IPS-15b (cell line): ENCODE results near the gene BSCL2.

Source experiments
- H3K27me3 ChIP-seq: one replicate; pipeline ENCODE4 v1.6.1; 2013; ENCODE audit warnings: low read length; ENCODE audit not compliant: control insufficient read depth, insufficient read depth
- H3K36me3 ChIP-seq: one replicate; pipeline ENCODE4 v1.6.1; 2013; ENCODE audit warnings: low read length; ENCODE audit not compliant: control insufficient read depth, insufficient read depth
- H3K4me1 ChIP-seq: one replicate; pipeline ENCODE4 v1.6.1; 2013; ENCODE audit warnings: mild to moderate bottlenecking, low read length; ENCODE audit not compliant: control insufficient read depth, insufficient read depth
- H3K4me3 ChIP-seq: one replicate; pipeline ENCODE4 v1.5.1; 2013; ENCODE audit warnings: low read depth, low read length
- H3K9ac ChIP-seq: one replicate; pipeline ENCODE4 v1.6.1; 2013; ENCODE audit warnings: low read depth, mild to moderate bottlenecking, low read length
- H3K9me3 ChIP-seq: one replicate; pipeline ENCODE4 v1.6.1; 2013; ENCODE audit warnings: mild to moderate bottlenecking, low read length; ENCODE audit not compliant: control insufficient read depth, insufficient read depth

BSCL2 gene

DNA sequence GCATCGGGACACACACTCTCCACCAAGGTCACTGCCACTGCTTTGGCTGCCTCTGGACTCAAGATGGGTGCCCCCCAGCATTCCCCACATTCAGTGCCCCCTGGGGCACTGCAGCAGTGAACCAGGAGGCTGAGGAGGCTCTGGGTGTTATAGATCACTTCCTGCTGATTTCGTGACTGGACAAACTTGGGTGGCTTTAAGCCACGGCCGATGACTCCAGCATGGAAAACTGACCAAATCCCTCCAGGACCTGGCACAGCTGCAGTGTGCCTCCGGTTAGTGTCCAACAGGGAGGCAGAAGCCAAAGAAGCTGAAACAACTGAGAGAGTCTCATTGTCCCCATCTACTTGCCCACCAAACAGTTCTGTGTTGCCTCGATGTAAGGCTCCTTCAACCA lies 59.6 kb downstream of the BSCL2 start:
- Histone ChIP-seq H3K36me3 (peaks cover 32% of the 10 kb centered on the region), H3K4me3 (no peak overlapping the region), H3K4me1 (no peaks in the 10 kb centered on the region), H3K9me3 (no peaks in the 10 kb centered on the region), H3K27me3 (no peaks in the 10 kb centered on the region), H3K9ac (no peak overlapping the region)

DNA sequence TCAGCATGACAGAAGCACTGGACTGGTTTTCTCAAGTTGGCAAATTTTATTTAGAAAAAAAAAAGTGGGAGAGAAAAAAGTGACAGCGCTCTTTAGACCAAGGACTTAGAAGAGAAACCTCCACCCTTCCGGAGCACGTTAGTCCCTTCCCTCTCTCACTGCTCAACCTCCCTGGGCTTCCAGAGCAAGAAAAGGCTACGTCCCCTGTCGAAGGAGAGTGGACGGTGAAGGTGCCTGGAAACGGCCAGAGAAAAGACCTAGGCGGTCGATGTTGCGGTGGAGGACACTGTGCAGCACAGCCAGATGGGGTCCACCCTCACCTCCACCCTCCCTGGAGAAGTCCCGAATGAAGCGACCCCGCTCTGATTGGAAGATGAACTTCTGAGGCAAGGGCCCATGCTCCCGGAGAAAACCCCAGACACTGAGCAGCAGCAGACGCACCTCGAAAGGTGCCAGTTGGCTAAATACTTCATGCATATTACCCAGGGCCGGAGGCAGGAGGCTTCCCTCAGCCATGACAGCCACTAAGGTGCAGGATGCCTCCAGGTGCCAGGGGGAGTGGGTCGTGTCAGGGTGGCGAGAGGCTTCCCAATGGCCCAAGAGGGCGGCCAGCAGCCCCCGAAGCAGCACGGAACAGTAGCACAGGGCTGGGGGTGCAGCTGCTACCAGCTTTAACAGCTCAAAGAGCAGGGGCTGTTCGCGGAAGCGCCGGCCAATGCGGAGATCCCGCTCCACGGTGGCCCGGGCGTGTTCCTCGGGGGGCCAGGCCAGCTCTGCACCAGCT lies 60.2 kb downstream of the BSCL2 start:
- Histone ChIP-seq H3K9ac (no peak overlapping the region), H3K4me1 (no peaks in the 10 kb centered on the region), H3K27me3 (no peaks in the 10 kb centered on the region), H3K36me3 (peaks cover 32% of the 10 kb centered on the region), H3K9me3 (no peaks in the 10 kb centered on the region), H3K4me3 (peak overlapping the region; percentile 22)

DNA sequence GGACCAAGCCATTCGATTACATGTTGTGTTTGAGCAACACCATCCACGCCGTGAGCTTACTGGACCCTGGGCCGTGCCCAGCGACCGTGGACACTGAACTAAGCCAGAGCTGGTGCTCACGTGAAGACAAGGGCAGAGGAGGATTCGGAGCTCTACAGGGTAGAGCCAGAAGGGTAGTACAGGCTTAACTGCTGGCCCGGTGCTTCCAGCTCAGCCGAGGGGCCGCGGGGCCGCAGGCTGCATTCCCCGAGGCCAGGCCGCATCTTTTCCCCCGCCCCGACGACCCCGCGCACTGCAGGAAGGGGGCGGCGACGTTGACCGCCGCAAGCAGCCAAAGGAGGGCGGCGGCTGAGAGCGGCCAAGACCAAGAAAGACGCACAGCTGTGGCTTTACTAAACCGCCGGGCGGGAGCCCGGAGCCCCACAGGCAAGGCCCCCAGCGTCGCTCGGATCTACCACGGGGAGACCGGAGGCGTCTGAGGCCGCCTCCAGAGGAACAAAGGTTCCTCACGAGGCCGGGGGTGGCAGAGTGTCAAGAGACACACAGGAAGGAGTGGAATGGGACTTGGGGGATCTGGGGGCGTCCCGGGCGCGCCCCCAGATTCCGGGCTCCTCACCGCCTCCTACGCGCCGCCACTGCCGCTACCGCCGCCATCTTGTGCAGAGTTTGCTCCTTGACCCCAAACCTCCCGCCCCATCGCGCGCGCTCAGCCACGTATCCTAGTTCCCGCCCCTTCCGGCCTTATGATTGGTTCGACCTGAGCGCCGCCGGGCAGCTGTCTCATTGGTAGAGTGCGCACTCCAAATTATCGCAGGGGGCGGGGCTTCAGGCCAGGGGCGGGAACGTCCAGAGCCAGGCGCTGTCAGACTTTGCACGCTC lies 61.0 kb downstream of the BSCL2 start, which contains the start of gene GANAB:
Gene GANAB (minus strand): TSS at position 668 of the 879 bp plus-strand sequence. CDS start 14 bp downstream, at position 654.
- Histone ChIP-seq H3K9me3 (no peaks in the 10 kb centered on the region), H3K36me3 (peaks cover 32% of the 10 kb centered on the region), H3K9ac (peak within 1 kb of the TSS; percentile 98), H3K27me3 (no peaks in the 10 kb centered on the region), H3K4me3 (peak within 1 kb of the TSS; percentile 95), H3K4me1 (no peaks in the 10 kb centered on the region)

DNA sequence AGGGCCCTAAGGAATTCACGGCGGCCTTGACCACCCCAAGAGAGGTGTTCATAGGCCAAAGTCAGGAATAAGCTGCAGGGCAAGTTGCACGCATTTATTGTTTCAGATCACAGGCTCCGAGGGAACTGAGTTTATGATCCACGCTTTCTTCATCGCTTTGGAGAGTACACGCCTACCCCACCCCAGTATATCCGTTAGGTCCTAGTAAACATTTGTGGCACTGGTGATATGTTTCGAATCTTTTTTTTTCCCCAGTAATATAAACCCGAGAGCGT lies 61.6 kb downstream of the BSCL2 start:
- Histone ChIP-seq H3K36me3 (peaks cover 32% of the 10 kb centered on the region), H3K9me3 (no peaks in the 10 kb centered on the region), H3K4me1 (no peaks in the 10 kb centered on the region), H3K4me3 (peak overlapping the region; percentile 95), H3K27me3 (no peaks in the 10 kb centered on the region), H3K9ac (peak overlapping the region; percentile 98)

DNA sequence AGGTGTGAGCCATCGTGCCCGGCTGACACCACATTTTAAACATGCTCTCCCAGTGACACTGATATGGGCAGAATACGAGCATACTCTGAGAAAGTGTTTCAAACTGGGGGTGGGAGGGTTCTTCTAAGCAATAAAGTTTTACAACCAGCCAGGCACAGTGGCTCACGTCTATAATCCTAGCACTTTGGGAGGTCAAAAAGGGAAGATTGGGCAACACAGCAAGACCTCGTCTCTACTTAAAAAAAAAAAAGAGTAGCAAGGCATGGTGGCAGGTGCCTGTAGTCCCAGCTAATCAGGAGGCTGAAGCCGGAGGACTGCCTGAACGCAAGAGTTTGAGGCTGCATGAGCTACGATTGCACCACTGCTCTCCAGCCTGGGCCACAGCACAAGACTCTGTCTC lies 63.0 kb downstream of the BSCL2 start:
- H3K36me3 ChIP-seq: peaks cover 27% of the 10 kb centered on the region
- no peak overlapping the region for H3K4me3 ChIP-seq
- no peaks in the 10 kb centered on the region for H3K4me1 ChIP-seq
- no peak overlapping the region for H3K9ac ChIP-seq
- H3K9me3 ChIP-seq: no peaks in the 10 kb centered on the region
- no peaks in the 10 kb centered on the region for H3K27me3 ChIP-seq
